ENCODE data around the gene C9orf72. TPM values are rescaled to one million over a fixed set of nuclear protein-coding genes. Genes with fewer than 3 reads are reported as not detected.

C9orf72 gene
- total and polyA plus RNA-seq, 9 of the 15 experiments (the other 6 are each of a cell fraction or from before 2014, with no cell fraction given) = 2.3 to 7.3 (median 4.1) TPM

- TF ChIP-seq ZNF586 (CRISPR knock-in tag; conservative IDR thresholded peaks at IDR 0.05) (no peak), PTTG1 (tag; IDR thresholded peaks at IDR 0.05; ENCODE audit: low read depth) (no peak), NRF1 (conservative IDR thresholded peaks at IDR 0.05 in 1 of 2, IDR thresholded peaks at IDR 0.05 in 1 of 2) (0 out of 4 replicates have a peak, but pooled peaks of 1 of the 2 experiments have one; percentile 9), CREB5 (CRISPR knock-in tag; IDR thresholded peaks at IDR 0.05) (no peak), MXI1 (IDR thresholded peaks at IDR 0.05; ENCODE audit: low read depth, low read length) (no peak), RBBP5 (IDR thresholded peaks at IDR 0.05; ENCODE audit: borderline replicate concordance, insufficient read depth, low read length, poor library complexity, severe bottlenecking) (no peak), PRMT5 (CRISPR knock-in tag; IDR thresholded peaks at IDR 0.05) (no peak), BCLAF1 (IDR thresholded peaks at IDR 0.05; ENCODE audit: borderline replicate concordance in 1 of 2, control insufficient read depth in 1 of 2, low read depth in 2 of 2, low read length in 1 of 2) (no peak), HNRNPH1 (optimal IDR thresholded peaks at IDR 0.05; ENCODE audit: low read depth, low read length) (no peak), IFI16 (CRISPR knock-in tag; IDR thresholded peaks at IDR 0.05) (no peak), TARDBP (IDR thresholded peaks at IDR 0.05) (peak; percentile 84; the same call in 1 of the 2 replicates), EZH2 (IDR thresholded peaks at IDR 0.05; ENCODE audit: borderline replicate concordance, low read depth, low read length) (no peak), ZNF263 (CRISPR knock-in tag; IDR thresholded peaks at IDR 0.05; ENCODE audit: borderline replicate concordance) (no peak), TCF3 (CRISPR knock-in tag; IDR thresholded peaks at IDR 0.05) (no peak), PCBP2 (IDR thresholded peaks at IDR 0.05; ENCODE audit: low read depth, low read length, poor library complexity, severe bottlenecking) (no peak)
- TF ChIP-seq, protein P1, sequence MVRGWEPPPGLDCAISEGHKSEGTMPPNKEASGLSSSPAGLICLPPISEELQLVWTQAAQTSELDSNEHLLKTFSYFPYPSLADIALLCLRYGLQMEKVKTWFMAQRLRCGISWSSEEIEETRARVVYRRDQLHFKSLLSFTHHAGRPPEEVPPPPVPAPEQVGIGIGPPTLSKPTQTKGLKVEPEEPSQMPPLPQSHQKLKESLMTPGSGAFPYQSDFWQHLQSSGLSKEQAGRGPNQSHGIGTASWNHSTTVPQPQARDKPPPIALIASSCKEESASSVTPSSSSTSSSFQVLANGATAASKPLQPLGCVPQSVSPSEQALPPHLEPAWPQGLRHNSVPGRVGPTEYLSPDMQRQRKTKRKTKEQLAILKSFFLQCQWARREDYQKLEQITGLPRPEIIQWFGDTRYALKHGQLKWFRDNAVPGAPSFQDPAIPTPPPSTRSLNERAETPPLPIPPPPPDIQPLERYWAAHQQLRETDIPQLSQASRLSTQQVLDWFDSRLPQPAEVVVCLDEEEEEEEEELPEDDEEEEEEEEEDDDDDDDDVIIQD (CRISPR knock-in tag; IDR thresholded peaks at IDR 0.05) = no peak
- TF ChIP-seq, protein P2, sequence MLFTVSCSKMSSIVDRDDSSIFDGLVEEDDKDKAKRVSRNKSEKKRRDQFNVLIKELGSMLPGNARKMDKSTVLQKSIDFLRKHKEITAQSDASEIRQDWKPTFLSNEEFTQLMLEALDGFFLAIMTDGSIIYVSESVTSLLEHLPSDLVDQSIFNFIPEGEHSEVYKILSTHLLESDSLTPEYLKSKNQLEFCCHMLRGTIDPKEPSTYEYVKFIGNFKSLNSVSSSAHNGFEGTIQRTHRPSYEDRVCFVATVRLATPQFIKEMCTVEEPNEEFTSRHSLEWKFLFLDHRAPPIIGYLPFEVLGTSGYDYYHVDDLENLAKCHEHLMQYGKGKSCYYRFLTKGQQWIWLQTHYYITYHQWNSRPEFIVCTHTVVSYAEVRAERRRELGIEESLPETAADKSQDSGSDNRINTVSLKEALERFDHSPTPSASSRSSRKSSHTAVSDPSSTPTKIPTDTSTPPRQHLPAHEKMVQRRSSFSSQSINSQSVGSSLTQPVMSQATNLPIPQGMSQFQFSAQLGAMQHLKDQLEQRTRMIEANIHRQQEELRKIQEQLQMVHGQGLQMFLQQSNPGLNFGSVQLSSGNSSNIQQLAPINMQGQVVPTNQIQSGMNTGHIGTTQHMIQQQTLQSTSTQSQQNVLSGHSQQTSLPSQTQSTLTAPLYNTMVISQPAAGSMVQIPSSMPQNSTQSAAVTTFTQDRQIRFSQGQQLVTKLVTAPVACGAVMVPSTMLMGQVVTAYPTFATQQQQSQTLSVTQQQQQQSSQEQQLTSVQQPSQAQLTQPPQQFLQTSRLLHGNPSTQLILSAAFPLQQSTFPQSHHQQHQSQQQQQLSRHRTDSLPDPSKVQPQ (CRISPR knock-in tag; IDR thresholded peaks at IDR 0.05; ENCODE audit: borderline replicate concordance) = no peak
Observed at GRCh38 chr9:27573634-27574590, 631 bp upstream of the C9orf72 start (continued).

Data from K562 (cell line).